HEK293 (cell line): Measurements from ENCODE around the gene CEND1.

Experiments used
- BCL11A ChIP-seq: fragments of 450-650 bp; formaldehyde crosslinking; IDR thresholded peaks from 2 replicates; pipeline ENCODE4 v1.5.1; 2016; ENCODE audit warnings: low read depth, missing biosample characterization, missing genetic modification characterization
- BCL6B ChIP-seq: fragments of 450-650 bp; formaldehyde crosslinking; IDR thresholded peaks from 2 replicates; pipeline ENCODE4 v1.5.1; 2017; ENCODE audit warnings: missing biosample characterization, missing genetic modification characterization
- EGR2 ChIP-seq: fragments of 450-650 bp; formaldehyde crosslinking; IDR thresholded peaks from 2 replicates; pipeline ENCODE4 v1.5.1; 2016; ENCODE audit warnings: low read depth, missing biosample characterization, missing genetic modification characterization
- GLIS2 ChIP-seq: fragments of 450-650 bp; formaldehyde crosslinking; IDR thresholded peaks from 2 replicates; pipeline ENCODE4 v1.5.1; 2016; ENCODE audit warnings: missing biosample characterization, missing genetic modification characterization
- IKZF3 ChIP-seq: fragments of 450-650 bp; IDR thresholded peaks from 2 replicates; pipeline ENCODE4 v1.5.0; 2018; ENCODE audit warnings: missing biosample characterization, mild to moderate bottlenecking, missing genetic modification characterization, moderate library complexity
- KLF17 ChIP-seq: fragments of 450-650 bp; formaldehyde crosslinking; IDR thresholded peaks from 2 replicates; pipeline ENCODE4 v1.5.1; 2016; ENCODE audit warnings: missing biosample characterization, missing genetic modification characterization
- MEIS1 ChIP-seq: sonication (generic); formaldehyde crosslinking; IDR thresholded peaks from 2 replicates; pipeline ENCODE4 v1.8.1; 2022; ENCODE audit warnings: missing genetic modification reagents, mild to moderate bottlenecking, borderline replicate concordance
- PRDM1 ChIP-seq: fragments of 450-650 bp; formaldehyde crosslinking; IDR thresholded peaks from 2 replicates; pipeline ENCODE4; 2016; ENCODE audit warnings: missing biosample characterization, missing genetic modification characterization
- PRDM6 ChIP-seq: fragments of 450-650 bp; formaldehyde crosslinking; IDR thresholded peaks from 2 replicates; pipeline ENCODE4 v1.5.1; 2017; ENCODE audit warnings: missing biosample characterization, missing genetic modification characterization
- RBAK ChIP-seq: fragments of 450-650 bp; formaldehyde crosslinking; IDR thresholded peaks from 2 replicates; pipeline ENCODE4 v1.5.1; 2016; ENCODE audit warnings: missing biosample characterization, missing genetic modification characterization
- REPIN1 ChIP-seq: fragments of 450-650 bp; formaldehyde crosslinking; IDR thresholded peaks from 2 replicates; pipeline ENCODE4 v1.5.1; 2017; ENCODE audit warnings: missing biosample characterization, missing genetic modification characterization, low read depth
- TRIM28 ChIP-seq: IDR thresholded peaks from 2 replicates; pipeline ENCODE4 v1.6.1; 2011; ENCODE audit warnings: low read length, control low read depth, borderline replicate concordance
- ZBTB49 ChIP-seq: fragments of 450-650 bp; formaldehyde crosslinking; IDR thresholded peaks from 2 replicates; pipeline ENCODE4 v1.5.1; 2016; ENCODE audit warnings: missing biosample characterization, missing genetic modification characterization, low read depth
- ZFHX2 ChIP-seq: fragments of 450-650 bp; formaldehyde crosslinking; conservative IDR thresholded peaks from 2 replicates; pipeline ENCODE4 v1.5.1; 2016; ENCODE audit warnings: missing biosample characterization, missing genetic modification characterization
- ZFP37 ChIP-seq: fragments of 450-650 bp; formaldehyde crosslinking; IDR thresholded peaks from 2 replicates; pipeline ENCODE4 v1.5.1; 2016; ENCODE audit warnings: missing biosample characterization, missing genetic modification characterization
- ZNF121 ChIP-seq: fragments of 450-650 bp; formaldehyde crosslinking; IDR thresholded peaks from 2 replicates; pipeline ENCODE4 v1.5.1; 2016; ENCODE audit warnings: missing biosample characterization, missing genetic modification characterization
- ZNF2 ChIP-seq: fragments of 450-650 bp; formaldehyde crosslinking; IDR thresholded peaks from 2 replicates; pipeline ENCODE4 v1.5.1; 2016; ENCODE audit warnings: missing biosample characterization, missing genetic modification characterization
- ZNF248 ChIP-seq: fragments of 450-650 bp; formaldehyde crosslinking; IDR thresholded peaks from 2 replicates; pipeline ENCODE4 v1.5.1; 2017; ENCODE audit warnings: missing biosample characterization, missing genetic modification characterization
- ZNF274 ChIP-seq, 2 experiments: fragments of 200-500 bp in 1 of 2; fragments of 450-650 bp in 1 of 2; sonication (Bioruptor generic) in 1 of 2; formaldehyde crosslinking in 1 of 2; IDR thresholded peaks; 2 replicates each; pipeline versions ENCODE4 v1.5.1 to v1.6.1; 2014 to 2016; ENCODE audit warnings: borderline replicate concordance in 1 of 2, inconsistent platforms in 1 of 2, low read length in 1 of 2, missing biosample characterization in 1 of 2, missing genetic modification characterization in 1 of 2
- ZNF280D ChIP-seq: fragments of 450-650 bp; formaldehyde crosslinking; IDR thresholded peaks from 2 replicates; pipeline ENCODE4 v1.5.1; 2016; ENCODE audit warnings: missing biosample characterization, missing genetic modification characterization
- ZNF362 ChIP-seq: fragments of 450-650 bp; formaldehyde crosslinking; IDR thresholded peaks from 2 replicates; pipeline ENCODE4 v1.5.1; 2016; ENCODE audit warnings: missing biosample characterization, missing genetic modification characterization
- ZNF394 ChIP-seq: fragments of 450-650 bp; formaldehyde crosslinking; IDR thresholded peaks from 2 replicates; pipeline ENCODE4 v1.5.1; 2016; ENCODE audit warnings: missing biosample characterization, missing genetic modification characterization, mild to moderate bottlenecking, moderate library complexity, borderline replicate concordance
- ZNF501 ChIP-seq: fragments of 450-650 bp; formaldehyde crosslinking; IDR thresholded peaks from 2 replicates; pipeline ENCODE4 v1.5.1; 2016; ENCODE audit warnings: missing biosample characterization, missing genetic modification characterization
- ZNF529 ChIP-seq: fragments of 450-650 bp; formaldehyde crosslinking; IDR thresholded peaks from 2 replicates; pipeline ENCODE4 v1.5.1; 2017; ENCODE audit warnings: missing genetic modification characterization, missing biosample characterization; ENCODE audit not compliant: insufficient replicate concordance
- ZNF600 ChIP-seq: fragments of 450-650 bp; formaldehyde crosslinking; IDR thresholded peaks from 2 replicates; pipeline ENCODE4 v1.5.1; 2016; ENCODE audit warnings: missing biosample characterization, missing genetic modification characterization
- ZNF624 ChIP-seq: fragments of 450-650 bp; formaldehyde crosslinking; IDR thresholded peaks from 2 replicates; pipeline ENCODE4 v1.5.1; 2017; ENCODE audit warnings: missing biosample characterization, missing genetic modification characterization
- ZSCAN18 ChIP-seq: fragments of 450-650 bp; formaldehyde crosslinking; IDR thresholded peaks from 2 replicates; pipeline ENCODE4 v1.5.1; 2016; ENCODE audit warnings: missing biosample characterization, missing genetic modification characterization

CEND1 gene

GRCh38 chr11:827146-827896, 37.4 kb upstream of the CEND1 start (continued):
- TF ChIP-seq PRDM6 (tag by site-specific recombination), result no peak
- TF ChIP-seq ZSCAN18, result no peak
- TF ChIP-seq ZNF248 (tag by site-specific recombination), result no peak
- no peak for TF ChIP-seq ZNF2
- TF ChIP-seq RBAK, result no peak
- TF ChIP-seq BCL6B (tag by site-specific recombination), result no peak
- no peak for TF ChIP-seq PRDM1 (tag by site-specific recombination)
- TF ChIP-seq EGR2 (tag by site-specific recombination), result no peak
- peak; percentile 26; the same call in 1 of the 2 replicates for TF ChIP-seq ZFHX2 (tag by site-specific recombination)
- TF ChIP-seq ZNF121 (tag by site-specific recombination), result no peak
- TF ChIP-seq GLIS2 (tag by site-specific recombination), result peak; percentile 61
- no peak for TF ChIP-seq ZNF274 (IDR thresholded peaks at IDR 0.05; ENCODE audit: low read length)
- TF ChIP-seq ZNF274 (tag by site-specific recombination; IDR thresholded peaks at IDR 0.05; ENCODE audit: borderline replicate concordance), result no peak
- TF ChIP-seq ZNF624 (tag by site-specific recombination), result no peak
- TF ChIP-seq ZNF394 (tag by site-specific recombination), result peak; percentile 29; the same call in 1 of the 2 replicates
- no peak for TF ChIP-seq ZBTB49 (tag by site-specific recombination)
- TF ChIP-seq MEIS1 (CRISPR knock-in tag), result no peak
- 0 out of 2 replicates have a peak, but pooled peaks have one; percentile 22 for TF ChIP-seq ZNF501 (tag by site-specific recombination)
- no peak for TF ChIP-seq REPIN1 (tag by site-specific recombination)
- peak; percentile 87 for TF ChIP-seq ZNF600
- TF ChIP-seq BCL11A (tag by site-specific recombination), result no peak
- TF ChIP-seq ZFP37 (tag by site-specific recombination), result no peak
- no peak for TF ChIP-seq ZNF280D
- TF ChIP-seq TRIM28, result no peak
- TF ChIP-seq ZNF362, result no peak
- TF ChIP-seq IKZF3 (tag by site-specific recombination), result no peak
- no peak for TF ChIP-seq ZNF529
- peak; percentile 61 for TF ChIP-seq KLF17 (tag by site-specific recombination)
